Putamen (tissue), 1 donor: ENCODE results near the gene IPPK.

ENCODE experiments used
- DNase-seq: peaks from one replicate; pipeline ENCODE4 v3.0.0-alpha.2; 2016; ENCODE audit warnings: low spot score

IPPK gene

DNA sequence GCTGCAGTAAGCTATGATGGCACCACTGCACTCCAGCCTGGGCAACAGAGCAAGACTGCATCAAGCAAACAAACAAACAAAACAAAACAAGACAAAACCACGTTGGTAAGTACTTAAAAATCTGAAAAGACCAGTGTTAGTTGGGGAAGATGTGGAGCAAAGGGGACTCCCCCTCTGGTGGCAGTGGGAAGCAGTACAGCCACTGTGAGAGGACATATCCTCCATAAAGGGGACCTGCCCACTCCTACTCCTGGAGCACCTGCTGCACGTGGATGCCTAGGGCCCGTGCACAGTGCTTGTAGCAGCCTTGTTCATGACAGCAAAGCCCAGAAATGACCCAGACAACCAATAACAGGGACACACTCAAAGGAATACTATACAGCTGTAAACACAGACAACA is 17.0 kb upstream of the IPPK start:
- DNase-seq, result no peak

DNA sequence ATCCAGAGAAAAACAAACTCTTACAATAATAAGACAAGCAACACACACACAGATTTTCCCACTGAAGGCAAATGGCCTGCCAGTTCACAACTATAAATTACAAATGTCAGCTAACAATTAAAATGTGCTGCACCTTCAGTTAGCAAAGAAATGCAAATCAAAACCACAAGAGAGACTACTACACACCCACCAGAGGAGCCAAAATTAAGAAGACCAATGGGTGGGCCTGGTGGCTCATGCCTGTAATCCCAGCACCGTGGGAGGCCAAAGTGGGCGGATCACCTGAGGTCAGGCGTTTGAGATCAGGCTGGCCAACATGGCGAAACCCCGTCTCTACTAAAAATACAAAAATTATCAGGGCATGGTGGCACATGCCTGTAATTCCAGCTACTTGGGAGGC is 15.1 kb upstream of the IPPK start:
- DNase-seq, result no peak

DNA sequence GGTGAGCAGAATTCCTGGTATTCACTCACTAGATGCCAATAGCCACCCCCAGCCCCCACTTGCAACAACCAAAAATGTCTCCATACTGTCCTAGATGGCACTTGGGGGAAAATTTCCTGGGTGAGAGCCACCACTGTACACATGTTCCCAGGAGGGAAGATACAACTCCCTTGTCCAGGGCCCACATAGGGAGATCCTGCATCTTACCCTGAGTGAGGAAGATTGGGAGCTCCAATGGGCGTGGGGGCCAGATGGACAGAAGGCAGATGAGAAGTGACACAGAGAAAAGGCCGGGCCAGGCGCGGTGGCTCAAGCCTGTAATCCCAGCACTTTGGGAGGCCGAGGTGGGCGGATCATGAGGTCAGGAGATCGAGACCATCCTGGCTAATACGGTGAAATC is 12.3 kb upstream of the IPPK start:
- no peak for DNase-seq

DNA sequence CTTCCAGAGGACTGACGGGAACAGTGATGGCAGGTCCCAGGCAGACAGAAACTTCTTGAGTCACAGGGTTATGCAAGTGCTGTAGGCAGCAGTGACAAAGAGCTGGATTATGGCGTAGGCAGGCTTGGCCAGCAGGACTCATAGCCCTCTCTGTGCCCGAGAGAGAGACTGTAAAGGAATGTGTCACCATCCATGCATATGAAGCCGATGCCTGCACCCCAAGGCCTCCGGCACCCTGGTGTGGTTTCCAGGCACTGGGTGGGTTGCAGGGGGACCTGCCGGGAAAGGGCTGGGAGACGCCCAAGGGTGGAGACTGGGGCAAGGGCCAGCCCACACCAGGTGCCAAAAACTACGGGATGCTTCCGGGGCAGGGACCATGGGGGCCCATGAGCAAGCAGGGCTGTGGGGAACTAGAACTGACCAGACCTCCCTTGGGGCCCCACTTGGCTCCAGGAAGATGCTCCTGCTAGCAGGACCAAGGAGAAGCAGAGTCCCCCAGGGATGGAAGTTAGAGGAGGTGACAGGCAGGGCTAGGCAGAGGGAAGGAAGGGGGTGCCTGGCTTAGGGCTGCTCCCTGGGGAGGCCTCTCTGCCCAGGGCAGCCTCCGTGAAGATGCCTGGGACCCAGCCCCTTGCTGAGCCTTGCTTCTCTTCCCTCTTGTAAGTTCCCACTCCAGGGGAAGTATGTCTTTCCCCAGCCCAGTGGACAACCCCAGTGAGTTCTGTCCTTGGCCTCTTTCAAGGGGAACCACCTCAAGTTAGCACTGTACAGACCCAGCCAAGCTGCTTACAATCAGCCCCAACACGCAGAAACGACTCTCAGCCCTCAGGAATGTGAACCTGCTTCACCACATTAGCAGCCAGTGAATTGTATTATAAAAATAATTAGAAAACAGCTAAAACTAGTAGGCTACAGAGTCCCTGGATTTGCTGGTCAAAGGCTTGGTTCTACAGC is 10.5 kb upstream of the IPPK start:
- DNase-seq, result no peak

DNA sequence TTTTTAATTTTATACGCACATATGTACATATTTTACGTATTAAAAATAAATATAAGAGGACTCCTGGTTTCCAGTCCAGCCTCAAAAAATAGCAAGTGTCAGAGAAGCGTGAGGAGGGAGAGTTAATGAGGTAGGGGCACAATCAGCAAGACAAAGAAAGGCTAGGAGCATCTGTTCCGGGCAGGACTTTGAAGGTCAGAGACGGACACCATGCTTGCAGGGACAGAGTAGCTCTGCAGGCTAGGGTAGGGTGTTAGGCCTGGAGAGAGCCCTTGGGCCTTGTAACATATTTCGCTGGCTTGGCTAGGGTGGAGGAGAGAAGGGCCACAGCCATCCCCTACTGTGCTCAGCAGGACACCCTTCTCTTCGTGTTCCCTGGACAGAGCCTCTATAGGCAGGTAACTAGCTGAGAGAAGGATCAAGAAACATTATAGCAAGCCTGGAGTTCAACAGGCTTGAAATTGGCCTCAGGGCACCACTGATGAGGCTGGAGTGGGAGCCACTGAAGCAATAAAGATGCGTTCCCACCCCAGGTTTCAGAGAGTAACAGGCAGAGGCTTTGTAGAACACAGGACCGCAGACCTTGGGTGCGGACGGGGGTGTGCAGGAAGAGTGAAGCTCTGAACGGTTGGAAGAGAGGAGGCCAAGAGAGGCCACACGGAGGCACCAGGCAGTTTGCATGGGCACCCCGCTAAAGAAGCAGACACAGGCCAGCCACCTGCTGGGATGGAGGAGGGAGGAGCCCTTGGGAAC is 9.7 kb upstream of the IPPK start:
- DNase-seq, result no peak

DNA sequence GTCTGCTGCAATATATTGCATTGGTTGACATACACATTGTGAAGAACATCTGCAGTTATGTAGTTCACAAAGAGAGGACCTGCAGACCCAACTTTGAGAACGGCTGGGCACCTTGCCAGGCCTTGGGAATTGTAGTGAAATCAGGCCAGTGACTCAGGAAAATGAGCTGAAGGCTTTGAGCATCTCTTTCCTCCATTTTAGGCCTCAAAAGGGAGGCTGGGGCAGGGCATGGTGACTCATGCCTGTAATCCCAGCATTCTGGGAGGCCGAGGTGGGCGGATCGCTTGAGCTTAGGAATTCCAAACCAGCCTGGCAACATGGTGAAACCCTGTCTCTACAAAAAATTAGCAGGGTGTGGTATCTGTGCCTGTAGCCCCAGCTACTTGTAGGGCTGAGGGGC is 1.4 kb upstream of the IPPK start:
- no peak for DNase-seq

DNA sequence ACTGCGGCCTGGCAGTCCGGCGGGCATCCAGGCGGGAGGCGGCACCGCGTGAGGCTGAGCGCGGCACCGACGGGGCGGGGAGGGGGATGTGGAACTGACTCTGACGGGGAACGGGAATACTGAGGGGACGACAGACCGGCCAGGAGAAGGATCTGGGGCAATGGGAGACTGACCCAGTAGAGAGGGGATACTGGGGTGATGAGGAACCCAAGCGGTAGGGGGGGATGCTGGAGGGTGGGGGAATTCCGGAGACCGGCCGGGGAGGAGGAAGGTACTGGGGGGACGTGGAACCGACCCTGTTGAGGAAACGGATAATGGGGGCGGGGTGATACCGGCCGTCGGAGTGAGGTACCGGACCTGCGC is 423 bp downstream of the IPPK start:
- no peak for DNase-seq

DNA sequence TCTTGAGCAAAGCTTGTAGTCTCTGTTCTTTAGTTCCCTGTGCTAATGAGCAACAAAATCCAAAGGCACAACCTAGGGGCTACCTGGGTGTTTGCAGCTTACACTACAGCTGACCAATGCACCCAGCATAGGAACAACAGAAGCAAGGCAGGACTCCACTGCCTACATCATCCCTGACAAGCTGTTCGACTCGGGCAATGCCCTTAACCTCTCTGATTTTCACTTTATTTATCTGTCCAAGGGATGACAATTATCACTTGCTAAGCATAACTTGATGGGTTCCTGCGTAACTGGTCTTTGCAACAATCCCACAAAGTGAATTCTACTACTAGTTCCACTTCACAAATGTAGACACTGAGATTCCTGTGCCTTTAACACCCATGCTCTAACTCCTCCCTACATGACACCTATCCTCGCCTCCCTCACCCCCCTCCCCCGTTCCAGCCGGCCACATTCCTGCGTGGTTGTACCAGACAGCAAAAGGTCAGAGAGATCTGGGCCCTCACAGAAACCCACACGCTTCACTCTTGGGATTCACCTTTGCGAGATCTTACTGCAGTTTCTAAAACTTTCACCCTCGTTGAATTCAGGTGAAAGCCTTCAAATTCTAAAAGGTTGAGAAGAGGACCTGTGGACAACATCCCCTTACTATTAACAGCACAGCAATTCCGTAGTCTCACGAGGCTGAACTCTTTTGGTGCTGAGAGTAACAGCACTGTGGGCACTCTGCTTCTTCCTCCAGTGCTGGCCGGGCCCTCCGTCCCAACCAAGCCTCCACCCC is 995 bp downstream of the IPPK start:
- DNase-seq, result no peak

DNA sequence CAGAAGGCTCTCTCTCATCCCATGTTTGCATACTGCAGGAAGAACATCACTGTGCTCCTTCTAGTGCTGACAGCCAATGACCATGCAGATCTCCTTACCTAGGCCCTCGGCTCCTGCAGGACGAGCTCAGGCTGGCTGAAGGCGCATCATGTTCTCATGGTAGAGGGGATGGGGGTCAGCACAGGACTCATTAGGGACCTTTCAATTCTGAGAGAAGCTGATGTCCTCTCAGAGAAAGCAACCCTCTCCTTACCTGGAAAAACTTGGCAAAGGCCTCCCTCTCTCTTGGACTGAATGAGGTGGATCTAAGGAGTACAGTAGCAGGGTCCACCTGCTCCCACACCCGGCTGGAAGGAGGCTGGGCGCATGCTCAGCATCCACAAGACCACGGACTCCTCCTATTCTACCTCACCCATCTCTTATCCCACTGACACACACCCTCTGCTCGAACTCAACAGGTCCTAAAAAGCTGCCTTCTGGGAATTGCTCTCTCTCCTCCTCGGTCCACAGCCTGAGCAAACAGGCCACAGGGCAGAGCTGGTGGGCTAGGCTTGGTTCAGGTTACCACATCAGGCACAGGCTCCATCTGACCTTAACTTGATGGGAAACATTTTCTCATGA is 2.9 kb downstream of the IPPK start:
- no peak for DNase-seq

DNA sequence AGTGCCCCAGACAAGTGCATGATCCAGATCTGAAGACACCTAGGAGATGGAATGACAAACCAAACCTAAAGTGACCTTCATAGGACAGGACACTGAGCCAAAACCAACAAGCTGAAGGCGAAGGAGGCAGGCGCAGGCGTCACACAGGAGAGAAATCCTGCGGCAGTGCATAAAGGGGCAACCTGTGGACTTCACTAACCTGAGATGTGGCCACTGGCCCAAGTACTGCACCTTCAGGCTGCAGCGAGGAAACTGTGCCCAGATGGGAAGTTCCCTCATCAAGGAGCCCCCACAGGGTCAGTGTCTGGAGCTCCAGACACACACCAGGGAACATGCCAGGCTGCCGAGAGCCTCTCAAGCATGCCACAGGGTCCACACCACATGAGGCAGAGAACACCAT is 3.7 kb downstream of the IPPK start:
- no peak for DNase-seq

DNA sequence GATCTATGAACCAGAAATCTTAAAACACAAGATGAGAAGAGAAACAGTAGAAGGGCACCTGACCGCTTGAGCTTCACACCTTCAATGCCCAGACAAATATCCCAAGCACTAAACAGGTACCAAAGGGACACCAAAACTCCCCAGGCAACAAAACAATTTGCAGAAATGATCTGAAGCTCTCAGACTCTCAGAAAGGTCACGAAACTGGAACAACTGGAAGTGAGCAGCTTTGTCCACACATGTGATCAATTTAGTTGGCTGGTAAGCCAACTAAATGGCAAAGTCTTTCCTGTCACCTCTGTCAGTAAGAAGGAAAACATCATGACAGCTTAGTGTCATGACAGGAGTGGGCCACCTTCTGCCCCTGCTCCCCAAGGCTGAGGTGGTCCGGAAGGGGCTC is 4.1 kb downstream of the IPPK start:
- DNase-seq, result no peak

DNA sequence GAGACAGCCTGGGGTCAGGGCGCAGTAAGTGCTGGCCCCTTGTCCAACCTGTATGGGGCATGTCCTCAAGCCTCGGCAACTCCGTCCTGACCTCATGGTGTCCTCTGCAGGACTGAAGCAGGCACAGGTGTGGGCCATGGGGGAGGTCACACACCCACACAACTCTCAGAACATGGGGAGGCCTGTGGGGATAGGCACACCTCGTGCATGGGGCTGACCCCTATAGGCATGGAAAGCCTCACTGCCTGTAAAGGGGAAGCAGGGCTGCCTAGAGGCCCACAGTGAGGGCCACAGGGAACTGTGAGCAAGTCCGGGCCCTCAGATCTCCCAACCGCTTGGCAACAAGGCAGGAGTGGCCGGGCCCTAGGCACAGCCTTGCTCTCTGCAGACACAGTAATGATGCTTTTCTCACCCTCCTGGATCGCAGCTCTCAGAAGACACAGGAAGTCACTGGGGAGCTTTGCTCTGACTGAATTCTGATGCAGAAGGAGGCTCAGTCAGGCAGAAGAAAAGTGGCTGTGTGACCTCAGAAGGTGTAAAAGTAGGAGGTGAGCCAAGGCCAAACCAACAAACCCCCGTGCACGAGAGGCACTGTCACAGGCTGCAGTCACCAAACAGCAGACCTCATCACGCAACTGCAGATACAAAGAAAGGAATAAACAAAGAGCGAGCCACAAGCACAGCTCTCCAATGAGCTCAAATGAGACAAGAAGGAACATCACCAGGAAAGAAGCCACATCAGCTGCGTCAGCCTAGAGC is 5.4 kb downstream of the IPPK start:
- DNase-seq, result no peak

DNA sequence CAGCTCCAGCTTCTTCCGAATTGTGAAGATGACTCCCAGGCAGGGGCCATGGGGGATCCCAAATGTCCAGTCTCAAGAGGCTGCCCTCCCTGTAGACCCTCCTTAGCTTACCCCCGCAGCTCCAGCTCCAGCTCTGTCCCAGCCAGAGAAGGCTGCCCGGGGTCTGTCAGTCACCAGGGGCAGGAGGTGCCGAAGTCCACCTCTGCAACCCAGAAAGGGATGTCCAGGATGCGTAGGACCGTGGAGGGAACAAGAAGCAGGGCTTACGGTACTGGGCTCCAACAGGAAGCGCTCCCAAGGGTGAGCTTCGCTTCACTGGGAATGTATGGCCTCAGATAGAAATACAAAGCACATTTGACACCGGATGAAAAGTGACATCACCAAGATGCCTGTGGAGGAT is 6.0 kb downstream of the IPPK start:
- no peak for DNase-seq

DNA sequence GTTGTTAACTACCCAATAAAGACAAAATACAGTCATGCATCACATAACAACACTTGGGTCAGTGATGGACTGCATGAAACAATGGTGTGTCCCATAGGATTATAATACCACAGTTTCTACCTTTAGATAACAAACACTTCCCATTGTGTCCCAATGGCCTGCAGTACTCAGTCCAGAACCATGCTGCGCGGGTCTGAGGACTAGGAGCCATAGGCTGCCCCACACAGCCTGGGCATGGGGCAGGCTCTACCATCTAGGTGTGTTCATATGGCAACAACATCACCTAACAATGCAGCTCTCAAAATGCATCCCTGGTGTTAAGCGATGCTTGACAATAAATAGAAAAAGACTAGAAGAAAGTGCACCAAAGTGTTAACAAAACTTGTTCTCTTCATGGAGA is 6.8 kb downstream of the IPPK start:
- DNase-seq, result no peak

DNA sequence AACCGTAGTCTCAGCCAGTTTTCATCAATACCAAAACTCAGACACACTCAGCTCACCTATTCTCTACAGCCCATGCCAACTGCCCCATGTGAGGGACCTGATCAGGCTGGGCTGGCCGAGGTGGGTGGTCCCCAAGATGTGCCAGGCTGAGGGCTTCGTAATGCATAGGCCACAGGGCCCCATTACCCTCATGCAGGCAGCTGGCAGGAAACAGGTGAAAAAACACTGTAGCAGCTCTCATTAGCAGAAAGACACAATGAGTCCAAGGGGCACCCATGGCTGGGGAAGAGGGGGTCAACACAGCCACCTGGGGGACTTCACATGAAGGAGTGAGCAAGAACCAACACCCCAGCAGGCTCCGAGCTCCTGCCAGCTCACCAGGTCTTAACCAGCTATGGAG is 8.2 kb downstream of the IPPK start:
- DNase-seq, result no peak

DNA sequence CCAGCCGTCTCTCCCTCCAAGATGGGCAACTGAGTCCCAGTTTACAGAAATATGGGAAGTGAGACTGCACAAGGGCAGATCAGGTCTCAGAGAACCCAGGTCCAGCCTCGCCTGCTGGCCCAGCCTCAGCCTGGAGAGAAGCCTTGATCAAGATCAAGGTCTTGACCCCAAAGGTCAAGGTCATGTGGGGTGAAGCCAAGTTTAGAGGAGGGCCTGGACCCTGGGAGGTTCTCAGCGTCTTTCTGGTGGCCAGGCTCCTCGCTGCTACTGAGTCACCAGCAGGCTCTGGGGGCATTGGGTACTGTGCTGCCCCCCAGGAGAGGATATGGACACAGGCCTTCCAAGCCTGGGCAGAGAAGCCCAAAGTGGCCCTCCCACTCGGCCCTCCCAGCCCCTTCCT is 8.8 kb downstream of the IPPK start:
- no peak for DNase-seq

DNA sequence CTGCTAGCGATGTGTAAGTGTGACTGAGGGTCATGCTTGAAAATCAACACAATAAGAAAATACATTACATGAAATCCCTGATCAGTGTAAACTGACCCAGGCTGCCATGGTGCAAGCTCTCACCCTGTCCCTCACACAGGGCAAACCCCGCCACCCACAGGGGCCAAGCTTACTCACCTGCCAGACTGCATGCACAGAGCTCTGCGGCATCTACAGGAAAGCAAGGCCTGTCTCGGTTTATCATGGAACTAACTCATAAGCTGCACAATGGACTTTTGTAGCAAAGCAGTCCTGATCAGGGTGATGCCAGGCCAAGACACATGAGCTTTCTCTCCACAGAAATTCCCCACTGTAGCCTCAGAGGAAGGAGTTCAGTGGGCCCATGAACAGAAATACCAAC is 9.7 kb downstream of the IPPK start:
- DNase-seq, result no peak

DNA sequence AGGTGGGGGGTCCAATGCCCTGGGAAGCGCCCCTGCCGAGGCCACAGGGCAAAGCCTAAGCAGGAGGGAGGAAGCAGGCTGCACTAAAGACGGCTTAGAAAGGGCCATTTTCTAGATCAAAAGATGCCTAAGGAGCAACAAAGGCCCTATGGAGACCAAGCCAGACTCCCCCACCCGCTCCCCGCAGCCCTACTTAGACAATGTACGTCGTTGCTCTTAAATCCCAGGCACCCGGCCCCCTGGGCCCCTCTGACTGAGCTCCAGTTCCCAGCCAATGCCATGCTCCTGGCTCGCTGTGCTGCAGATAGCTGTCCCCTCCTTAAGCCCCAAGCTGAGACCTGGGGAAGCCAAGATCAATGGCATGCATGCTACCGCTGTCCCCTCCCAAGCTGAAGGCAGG is 10.3 kb downstream of the IPPK start:
- no peak for DNase-seq

DNA sequence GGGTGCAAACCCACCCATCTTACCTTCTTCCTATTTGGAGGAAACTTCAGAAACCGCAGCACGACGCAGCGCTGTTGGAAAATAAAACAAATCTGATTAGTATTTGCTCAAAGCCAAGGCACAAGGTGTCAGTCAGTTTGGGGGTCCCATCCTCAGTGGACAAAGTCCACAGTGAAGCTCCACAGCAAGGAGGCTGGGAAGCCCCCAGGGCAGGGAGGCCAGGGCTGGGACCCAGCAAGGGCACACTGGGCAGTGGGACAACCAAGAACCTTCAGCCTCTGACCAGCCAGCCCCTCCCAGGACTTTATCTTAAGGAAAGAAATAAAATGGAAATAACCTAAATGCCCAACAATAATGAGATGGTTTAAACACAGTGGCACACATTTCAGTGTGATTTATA is 11.3 kb downstream of the IPPK start:
- DNase-seq, result no peak

DNA sequence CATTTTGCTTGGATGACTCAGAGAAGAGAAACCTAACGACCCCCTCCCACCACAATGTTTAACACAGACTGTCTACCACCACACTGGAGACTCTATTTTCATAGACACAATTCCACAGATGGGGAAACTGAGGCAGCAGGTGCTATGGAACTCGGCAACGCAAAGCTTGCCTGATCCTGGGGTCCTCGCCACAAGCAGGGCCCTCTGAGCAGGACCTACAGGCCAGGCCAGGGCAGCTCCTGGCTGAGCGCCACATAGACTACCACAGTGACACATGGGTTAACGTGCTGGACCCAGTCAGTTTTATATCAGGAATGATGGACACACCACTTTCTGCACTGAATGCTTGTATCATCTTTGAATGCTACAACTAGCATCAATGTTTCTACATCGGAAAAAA is 11.8 kb downstream of the IPPK start:
- DNase-seq, result no peak

DNA sequence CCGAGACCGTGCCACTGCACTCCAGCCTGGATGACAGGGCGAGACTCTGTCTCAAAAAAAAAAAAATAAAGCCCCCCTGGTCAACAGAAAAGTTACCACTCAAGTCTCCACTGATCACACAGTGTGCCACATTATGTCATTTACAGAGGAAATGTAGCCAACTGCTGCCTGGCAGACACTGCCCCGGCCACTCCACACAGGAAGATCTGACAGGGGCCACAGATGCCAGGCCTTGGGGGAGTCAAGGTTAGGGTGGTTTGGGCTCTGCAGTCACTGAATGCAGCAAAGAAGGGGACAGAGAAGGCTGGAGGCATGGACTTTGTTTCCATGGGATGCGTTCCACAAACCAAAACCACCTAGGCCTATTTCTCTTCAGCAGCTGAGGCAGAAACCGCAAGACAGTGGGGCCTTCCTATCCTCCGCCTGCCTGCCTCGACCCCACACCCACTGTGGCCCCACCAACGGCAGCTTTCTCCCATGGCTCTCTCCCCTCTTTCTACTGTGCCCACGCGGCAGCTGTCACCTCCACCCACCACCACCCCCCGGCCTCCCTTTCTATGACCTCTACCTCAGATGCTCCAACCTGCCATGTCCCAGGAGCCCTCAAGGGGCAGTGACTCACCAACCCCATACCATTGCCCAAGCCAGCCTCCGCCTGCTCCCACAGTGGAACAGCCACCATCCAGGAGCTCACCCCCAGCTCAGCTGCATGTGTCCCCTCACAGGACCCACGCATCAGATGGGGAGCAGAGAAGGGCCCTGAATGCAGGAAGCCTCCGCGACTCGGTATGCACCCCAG is 12.4 kb downstream of the IPPK start:
- DNase-seq, result no peak
